ENCODE data around the gene SPN. TPM values are rescaled to one million over a fixed set of nuclear protein-coding genes. Genes with fewer than 3 reads are reported as not detected.
A peak's percentile ranks its signal among the peaks of the same experiment; 100 is the strongest.
"Not testable (repeated sequence)": the region's sequence is repeated elsewhere in the genome, so short reads cannot be mapped to it uniquely, and the experiment has no call there.

The SPN gene
- total RNA-seq, 1 experiment from 2014 or later = not detected

DNA sequence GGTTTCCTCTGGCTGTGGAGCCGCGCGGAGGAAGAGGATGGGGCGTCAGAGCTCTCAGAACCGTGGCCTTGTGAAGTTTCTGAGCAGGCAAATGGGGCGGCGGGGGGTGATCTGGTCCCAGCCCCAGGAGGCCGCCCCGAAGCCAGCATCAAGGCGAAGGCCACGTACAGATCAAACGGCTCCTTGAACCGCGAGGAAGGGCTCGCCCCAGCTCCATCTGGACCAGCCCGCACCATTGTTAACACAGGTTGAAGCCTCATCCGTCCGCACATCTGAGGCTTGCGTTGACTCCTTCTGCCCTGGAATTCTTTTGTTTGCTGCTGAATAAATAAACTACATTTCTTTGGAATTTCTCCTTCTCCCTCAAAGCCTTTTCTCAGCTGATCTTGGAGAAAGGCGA is 31.4 kb upstream of the SPN start:
- H3K27me3 ChIP-seq (ENCODE audit: low read length); H3K36me3 ChIP-seq (ENCODE audit: low read depth, low read length); CTCF ChIA-PET; H3K9ac ChIP-seq (ENCODE audit: low read length); H3K27ac ChIP-seq (ENCODE audit: low read length); H3K79me2 ChIP-seq (ENCODE audit: low read length); H3K9me2 ChIP-seq (replicated peaks; ENCODE audit: low read length); DNase-seq; POLR2A ChIA-PET (ENCODE audit: unreplicated experiment); H4K20me1 ChIP-seq (ENCODE audit: low read length); H3K4me1 ChIP-seq (ENCODE audit: insufficient read depth, low read length); intact Hi-C loops (cut with micrococcal nuclease); BruUV-seq (replicated peaks); H3F3A ChIP-seq (ENCODE audit: low read length, unreplicated experiment); ATAC-seq; H3K4me3 ChIP-seq (ENCODE audit: low read length); H3K9me3 ChIP-seq (ENCODE audit: low read length); H2AFZ ChIP-seq (ENCODE audit: low read length); H3K4me2 ChIP-seq (ENCODE audit: low read length): not testable (repeated sequence)

GRCh38 chr16:29635902-29636301 is 27.1 kb upstream of the SPN start:
- H3K4me3 ChIP-seq (ENCODE audit: low read length); H2AFZ ChIP-seq (ENCODE audit: low read length); H3K9me2 ChIP-seq (replicated peaks; ENCODE audit: low read length); H3K4me2 ChIP-seq (ENCODE audit: low read length); H3K4me1 ChIP-seq (ENCODE audit: insufficient read depth, low read length); H3K27me3 ChIP-seq (ENCODE audit: low read length); H3K9ac ChIP-seq (ENCODE audit: low read length); H3K27ac ChIP-seq (ENCODE audit: low read length); H4K20me1 ChIP-seq (ENCODE audit: low read length); H3K79me2 ChIP-seq (ENCODE audit: low read length); DNase-seq; intact Hi-C loops (cut with micrococcal nuclease); BruUV-seq (replicated peaks); POLR2A ChIA-PET (ENCODE audit: unreplicated experiment); H3K36me3 ChIP-seq (ENCODE audit: low read depth, low read length); CTCF ChIA-PET; H3F3A ChIP-seq (ENCODE audit: low read length, unreplicated experiment); ATAC-seq; H3K9me3 ChIP-seq (ENCODE audit: low read length): not testable (repeated sequence)

GRCh38 chr16:29636368-29636767 is 26.7 kb upstream of the SPN start:
- BruUV-seq (replicated peaks); CTCF ChIA-PET; H3K27ac ChIP-seq (ENCODE audit: low read length); H3K9me2 ChIP-seq (replicated peaks; ENCODE audit: low read length); H3K9ac ChIP-seq (ENCODE audit: low read length); H3K79me2 ChIP-seq (ENCODE audit: low read length); H4K20me1 ChIP-seq (ENCODE audit: low read length); POLR2A ChIA-PET (ENCODE audit: unreplicated experiment); H3K36me3 ChIP-seq (ENCODE audit: low read depth, low read length); H3K4me1 ChIP-seq (ENCODE audit: insufficient read depth, low read length); H3K27me3 ChIP-seq (ENCODE audit: low read length); intact Hi-C loops (cut with micrococcal nuclease); DNase-seq; H3K9me3 ChIP-seq (ENCODE audit: low read length); H2AFZ ChIP-seq (ENCODE audit: low read length); H3K4me3 ChIP-seq (ENCODE audit: low read length); H3K4me2 ChIP-seq (ENCODE audit: low read length); H3F3A ChIP-seq (ENCODE audit: low read length, unreplicated experiment): not testable (repeated sequence)
- ATAC-seq = peak; percentile 43; the same call in 1 of the 2 replicates

GRCh38 chr16:29638751-29639150 is 24.3 kb upstream of the SPN start:
- H3K9ac ChIP-seq (ENCODE audit: low read length); ATAC-seq; H3K79me2 ChIP-seq (ENCODE audit: low read length); H3K9me2 ChIP-seq (replicated peaks; ENCODE audit: low read length); H4K20me1 ChIP-seq (ENCODE audit: low read length); H3K4me3 ChIP-seq (ENCODE audit: low read length); H3K4me2 ChIP-seq (ENCODE audit: low read length); H3K9me3 ChIP-seq (ENCODE audit: low read length); H3F3A ChIP-seq (ENCODE audit: low read length, unreplicated experiment); H3K4me1 ChIP-seq (ENCODE audit: insufficient read depth, low read length); H2AFZ ChIP-seq (ENCODE audit: low read length); BruUV-seq (replicated peaks); H3K27ac ChIP-seq (ENCODE audit: low read length); CTCF ChIA-PET; intact Hi-C loops (cut with micrococcal nuclease); H3K36me3 ChIP-seq (ENCODE audit: low read depth, low read length); POLR2A ChIA-PET (ENCODE audit: unreplicated experiment); H3K27me3 ChIP-seq (ENCODE audit: low read length); DNase-seq: not testable (repeated sequence)

DNA sequence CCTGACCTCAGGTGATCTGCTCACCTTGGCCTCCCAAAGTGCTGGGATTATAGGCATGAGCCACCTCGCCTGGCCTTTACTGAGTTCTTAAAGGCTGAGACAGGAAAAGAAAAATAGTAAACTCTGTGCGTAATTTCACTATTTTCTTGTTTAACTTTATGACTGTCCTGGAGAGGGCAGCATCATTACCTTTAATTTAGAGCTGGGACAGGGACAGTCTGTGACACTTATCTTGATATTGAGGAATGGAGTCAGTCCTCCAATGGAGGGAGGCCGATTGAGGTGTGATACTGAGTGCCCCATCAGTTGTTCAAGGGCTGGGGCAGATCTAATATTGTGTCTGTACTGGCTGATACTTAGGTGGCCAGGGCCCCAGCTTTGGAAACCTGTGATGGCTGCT is 21.5 kb upstream of the SPN start:
- no peaks in the 10 kb centered on the region for H3K9me2 ChIP-seq (replicated peaks; ENCODE audit: low read length)
- H3K79me2 ChIP-seq (ENCODE audit: low read length) = no peaks in the 10 kb centered on the region
- no peaks in the 10 kb centered on the region for H4K20me1 ChIP-seq (ENCODE audit: low read length)
- no peak overlapping the region for H3K9ac ChIP-seq (ENCODE audit: low read length)
- intact Hi-C loops (cut with micrococcal nuclease) = no loop called here
- no peak overlapping the region for H3K27ac ChIP-seq (ENCODE audit: low read length)
- H3K27me3 ChIP-seq (ENCODE audit: low read length) = no peaks in the 10 kb centered on the region
- no TSS peak for BruUV-seq (replicated peaks)
- CTCF ChIA-PET = no interaction called here
- H3K9me3 ChIP-seq (ENCODE audit: low read length) = no peaks in the 10 kb centered on the region
- no peak for TF ChIP-seq EZH2phosphoT487 (IDR thresholded peaks at IDR 0.05; ENCODE audit: borderline replicate concordance, low read length)
- 0 out of 2 replicates have a peak, but pooled peaks have one; percentile 23 for TF ChIP-seq CTCF (conservative IDR thresholded peaks at IDR 0.05; ENCODE audit: low read depth, low read length)
- no peak for TF ChIP-seq EZH2 (IDR thresholded peaks at IDR 0.05; ENCODE audit: low read length, unreplicated experiment)
- no peak overlapping the region for H3K4me3 ChIP-seq (ENCODE audit: low read length)
- no peak for ATAC-seq
- no peaks in the 10 kb centered on the region for H3F3A ChIP-seq (ENCODE audit: low read length, unreplicated experiment)
- DNase-seq = no peak
- H2AFZ ChIP-seq (ENCODE audit: low read length) = no peak overlapping the region
- POLR2A ChIA-PET (ENCODE audit: unreplicated experiment) = no interaction called here
- no peaks in the 10 kb centered on the region for H3K36me3 ChIP-seq (ENCODE audit: low read depth, low read length)
- H3K4me1 ChIP-seq (ENCODE audit: insufficient read depth, low read length) = no peaks in the 10 kb centered on the region
- no peak overlapping the region for H3K4me2 ChIP-seq (ENCODE audit: low read length)
